Neural progenitor cell (in vitro differentiated cells): ENCODE measurements around the gene RPL22.

Experiments used
- EZH2 ChIP-seq: fragments of 200-600 bp; sonication (generic); IDR thresholded peaks from 2 replicates; pipeline ENCODE4 v1.6.1; 2017; ENCODE audit warnings: antibody characterized with exemption, mild to moderate bottlenecking, moderate library complexity
- EZH2phosphoT487 ChIP-seq: fragments of 200-600 bp; sonication (generic); IDR thresholded peaks from 2 replicates; pipeline ENCODE4 v1.6.1; 2017; ENCODE audit warnings: antibody characterized with exemption
- TF ChIP-seq, protein P1 (sequence below): fragments of 200-600 bp; sonication (generic); IDR thresholded peaks from 2 replicates; pipeline ENCODE4 v1.5.1; 2017; ENCODE audit warnings: antibody characterized with exemption, mild to moderate bottlenecking

DNA sequence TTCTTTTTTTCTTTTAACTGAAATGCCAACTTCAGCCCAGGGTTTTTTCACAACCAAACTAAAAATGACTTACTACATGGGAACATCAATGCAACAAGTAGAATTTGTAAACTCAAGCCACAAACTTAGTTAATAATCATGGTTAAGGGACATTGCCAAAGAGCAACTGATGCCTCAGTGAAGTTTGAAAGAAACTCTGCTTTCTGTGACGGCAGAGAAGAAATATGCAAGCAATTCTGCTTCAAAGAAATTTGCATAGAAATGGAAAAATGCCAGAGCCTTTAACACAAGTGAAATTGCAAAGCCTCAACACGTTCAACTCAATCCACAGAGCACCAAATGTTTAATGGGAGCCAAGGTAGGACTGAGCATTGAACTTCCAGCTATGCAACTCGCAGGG is 14.2 kb downstream of the RPL22 start:
- TF ChIP-seq, protein P1, sequence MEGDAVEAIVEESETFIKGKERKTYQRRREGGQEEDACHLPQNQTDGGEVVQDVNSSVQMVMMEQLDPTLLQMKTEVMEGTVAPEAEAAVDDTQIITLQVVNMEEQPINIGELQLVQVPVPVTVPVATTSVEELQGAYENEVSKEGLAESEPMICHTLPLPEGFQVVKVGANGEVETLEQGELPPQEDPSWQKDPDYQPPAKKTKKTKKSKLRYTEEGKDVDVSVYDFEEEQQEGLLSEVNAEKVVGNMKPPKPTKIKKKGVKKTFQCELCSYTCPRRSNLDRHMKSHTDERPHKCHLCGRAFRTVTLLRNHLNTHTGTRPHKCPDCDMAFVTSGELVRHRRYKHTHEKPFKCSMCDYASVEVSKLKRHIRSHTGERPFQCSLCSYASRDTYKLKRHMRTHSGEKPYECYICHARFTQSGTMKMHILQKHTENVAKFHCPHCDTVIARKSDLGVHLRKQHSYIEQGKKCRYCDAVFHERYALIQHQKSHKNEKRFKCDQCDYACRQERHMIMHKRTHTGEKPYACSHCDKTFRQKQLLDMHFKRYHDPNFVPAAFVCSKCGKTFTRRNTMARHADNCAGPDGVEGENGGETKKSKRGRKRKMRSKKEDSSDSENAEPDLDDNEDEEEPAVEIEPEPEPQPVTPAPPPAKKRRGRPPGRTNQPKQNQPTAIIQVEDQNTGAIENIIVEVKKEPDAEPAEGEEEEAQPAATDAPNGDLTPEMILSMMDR: no peak
- no peak for TF ChIP-seq EZH2
- no peak for TF ChIP-seq EZH2phosphoT487
